GM10248 (cell line): ENCODE measurements around the gene NINJ1.

Experiments
- CTCF ChIA-PET: fragments of 300-600 bp; sonication (Branson Sonifier 250); formaldehyde crosslinking; extraction: SDS; loops from one replicate; lab custom pipeline; 2021; ENCODE audit warnings: antibody characterized with exemption; lab: Yijun Ruan, JAX
- POLR2A ChIA-PET: fragments of 350-650 bp; sonication (Branson Sonifier 250); formaldehyde crosslinking; extraction: SDS; loops from one replicate; lab custom pipeline; 2020; ENCODE audit warnings: antibody characterized with exemption; lab: Yijun Ruan, JAX
- DNase-seq: peaks from one replicate; pipeline ENCODE4 v3.0.0; 2012; ENCODE audit errors: extremely low spot score
- CTCF ChIP-seq: IDR thresholded peaks from 2 replicates; pipeline ENCODE4 v1.5.1; 2012; ENCODE audit warnings: mild to moderate bottlenecking, low read depth; ENCODE audit errors: extremely low read depth, missing control alignments, control extremely low read depth

NINJ1 gene

GRCh38 chr9:93092251-93092991, 41.6 kb downstream of the NINJ1 start:
- no peak for TF ChIP-seq CTCF
- ChIA-PET POLR2A (no interaction called here), CTCF (interaction anchor here (1.0 kb wide), 2 partner anchors 15 to 90 kb away, joined by 3 to 4 read pairs; no protein-coding TSS in a partner anchor)
- DNase-seq: no peak

GRCh38 chr9:93091453-93092081, 42.5 kb downstream of the NINJ1 start:
- DNase-seq: no peak
- ChIA-PET POLR2A (no interaction called here), CTCF (interaction anchor here (1.0 to 1.5 kb wide), 2 partner anchors 12 to 27 kb away, joined by 3 to 5 read pairs; no protein-coding TSS in a partner anchor)
- no peak for TF ChIP-seq CTCF

- ChIA-PET CTCF (interaction anchor here (1.0 to 1.5 kb wide), 2 partner anchors 12 to 27 kb away, joined by 3 to 5 read pairs; no protein-coding TSS in a partner anchor), POLR2A (no interaction called here)
- DNase-seq: no peak
- no peak for TF ChIP-seq CTCF
These were observed 43.0 kb downstream of the NINJ1 start for GRCh38 chr9:93091056-93091452.

- TF ChIP-seq CTCF: no peak
- POLR2A ChIA-PET: no interaction called here
- CTCF ChIA-PET: interaction anchor here (1.0 kb wide), 2 partner anchors 9 to 26 kb away, joined by 3 to 4 read pairs; no protein-coding TSS in a partner anchor
- DNase-seq: no peak
These were observed 43.9 kb downstream of the NINJ1 start for GRCh38 chr9:93090091-93090655.

GRCh38 chr9:93089481-93089991, 44.5 kb downstream of the NINJ1 start:
- DNase-seq: no peak
- ChIA-PET CTCF (interaction anchor here (1.0 to 1.8 kb wide), 3 partner anchors 9 to 25 kb away, joined by 3 to 4 read pairs (median 4); no protein-coding TSS in a partner anchor), POLR2A (no interaction called here)
- no peak for TF ChIP-seq CTCF

GRCh38 chr9:93089024-93089423, 45.0 kb downstream of the NINJ1 start:
- TF ChIP-seq CTCF: no peak
- ChIA-PET POLR2A (no interaction called here), CTCF (interaction anchor here (0.6 to 1.8 kb wide), 3 partner anchors 12 to 85 kb away, joined by 3 to 4 read pairs (median 4); no protein-coding TSS in a partner anchor)
- no peak for DNase-seq
